ENCODE results near the gene EPB41L4B.
"Not testable (repeated sequence)": the region's sequence is repeated elsewhere in the genome, so short reads cannot be mapped to it uniquely, and the experiment has no call there.

GRCh38 chr9:109340979-109341378, 20.1 kb upstream of the EPB41L4B start:
- not testable (repeated sequence) for TF ChIP-seq TAF1 (IDR thresholded peaks at IDR 0.05; ENCODE audit: borderline replicate concordance, low read depth, low read length); POLR2A (IDR thresholded peaks at IDR 0.05; ENCODE audit: low read depth, low read length)
